Measurements from ENCODE around the gene DHH.

Gene DHH

DNA sequence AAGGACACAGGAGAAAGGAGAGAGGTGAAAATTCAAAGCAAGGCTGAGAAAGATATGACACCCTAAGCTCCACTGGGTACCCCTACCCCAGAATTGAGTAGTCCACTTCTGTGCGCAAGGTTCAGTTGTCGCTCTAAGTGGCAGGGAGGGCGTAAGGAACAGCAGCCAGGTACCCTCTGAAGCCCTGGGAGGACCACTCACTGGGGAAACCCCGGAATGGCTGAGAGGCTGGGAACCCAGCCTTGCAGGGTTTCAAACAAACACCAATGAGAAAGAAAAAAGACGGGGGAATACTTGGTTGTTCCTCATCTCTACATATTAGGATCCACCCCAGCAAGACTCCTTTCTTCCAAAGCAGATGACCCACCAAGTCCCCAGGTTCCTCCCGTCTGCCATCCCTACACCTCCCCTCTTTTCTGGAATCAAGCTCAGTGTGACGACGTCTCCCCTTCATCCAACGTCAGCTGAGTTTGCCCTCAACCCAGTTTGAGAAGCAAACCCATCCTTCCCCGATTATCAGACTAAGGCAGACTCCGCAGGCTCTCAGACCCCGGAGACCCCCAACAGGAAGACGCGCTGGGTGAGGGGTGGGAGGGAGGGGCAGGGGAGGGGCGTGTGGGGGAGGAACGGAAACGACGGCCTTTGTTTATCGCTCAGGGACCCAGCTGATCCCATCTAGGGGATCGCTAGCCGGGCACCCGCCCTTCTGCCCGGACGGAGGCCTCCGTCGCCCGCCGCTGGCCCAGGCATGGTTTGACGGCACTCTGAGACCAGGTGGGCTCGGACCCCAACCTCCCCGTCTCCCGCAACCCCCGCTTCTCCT is 15.3 kb upstream of the DHH start:
- DNase-seq (ENCODE audit: low read depth in 1 of 2, low spot score in 1 of 2), result no peak

DNA sequence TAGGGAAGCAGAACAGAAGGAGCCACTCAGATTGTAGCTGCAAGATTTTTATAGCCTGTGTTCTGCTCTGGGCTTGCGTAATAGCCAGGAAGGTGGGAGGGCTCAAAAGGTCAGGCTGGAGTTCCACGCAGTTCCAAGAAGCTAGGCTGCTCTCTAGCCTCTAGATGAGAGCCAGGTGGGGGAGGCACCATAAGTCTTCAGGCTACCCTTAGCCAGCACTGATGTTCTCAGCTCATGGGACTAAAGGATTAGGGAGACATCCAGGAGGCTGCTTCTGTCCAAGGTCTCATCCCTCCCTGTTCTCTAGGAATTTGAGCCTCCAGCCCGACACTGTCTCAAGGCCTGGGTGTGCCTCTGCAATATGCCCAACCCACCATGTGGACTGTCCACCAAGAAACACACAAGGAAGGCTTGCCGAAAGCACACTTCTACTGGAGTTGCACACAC is 14.4 kb upstream of the DHH start:
- no peak for DNase-seq (ENCODE audit: low read depth in 1 of 2, low spot score in 1 of 2)

DNA sequence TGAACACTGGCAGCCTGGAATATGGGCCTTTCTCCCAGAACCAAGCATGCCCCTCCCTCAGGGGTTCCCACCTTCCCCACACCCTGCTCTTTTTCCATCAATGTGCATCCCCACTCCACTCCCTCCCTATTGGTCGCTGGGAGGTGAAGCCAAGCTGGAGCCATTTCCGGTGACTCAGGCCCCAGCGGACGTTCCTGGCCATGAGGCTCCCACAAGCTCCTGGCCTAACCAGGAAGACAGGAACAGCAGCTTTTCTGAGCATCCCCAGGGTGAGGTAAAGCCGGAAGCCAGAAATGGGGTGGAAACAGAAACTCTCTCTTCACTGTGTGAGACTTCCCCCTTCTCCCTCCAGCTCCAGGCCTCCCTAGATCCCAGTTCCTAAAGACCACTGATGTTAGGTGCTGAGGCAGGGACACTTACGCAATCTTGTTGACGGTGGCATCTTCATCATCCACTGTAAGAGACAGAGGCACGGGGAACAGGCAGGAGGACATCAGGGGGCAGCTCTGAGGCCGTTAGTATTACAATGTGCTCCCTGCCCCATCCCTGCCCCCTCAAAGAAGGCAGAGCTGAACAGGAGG is 11.0 kb upstream of the DHH start:
- DNase-seq (ENCODE audit: low read depth in 1 of 2, low spot score in 1 of 2), result no peak

DNA sequence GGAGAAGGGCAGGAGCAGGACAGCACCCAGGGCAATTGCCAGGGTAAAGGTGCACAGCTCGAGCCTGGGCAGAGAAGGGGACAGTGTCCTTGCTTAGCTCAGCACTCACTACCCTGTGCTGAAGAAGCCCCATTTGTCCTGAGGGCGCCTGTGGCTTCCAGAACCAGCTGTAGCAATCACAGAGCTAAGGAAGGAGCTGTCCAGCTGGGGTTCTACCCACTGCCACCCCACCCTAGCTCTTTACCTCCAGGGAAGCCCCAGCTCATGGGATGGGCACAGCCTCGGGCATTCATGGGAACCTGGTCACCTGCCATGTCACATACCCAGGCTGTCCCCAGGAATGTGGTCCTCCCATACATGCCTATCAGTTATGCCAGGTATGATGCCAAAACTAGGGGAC is 10.2 kb upstream of the DHH start:
- no peak for DNase-seq (ENCODE audit: low read depth in 1 of 2, low spot score in 1 of 2)

DNA sequence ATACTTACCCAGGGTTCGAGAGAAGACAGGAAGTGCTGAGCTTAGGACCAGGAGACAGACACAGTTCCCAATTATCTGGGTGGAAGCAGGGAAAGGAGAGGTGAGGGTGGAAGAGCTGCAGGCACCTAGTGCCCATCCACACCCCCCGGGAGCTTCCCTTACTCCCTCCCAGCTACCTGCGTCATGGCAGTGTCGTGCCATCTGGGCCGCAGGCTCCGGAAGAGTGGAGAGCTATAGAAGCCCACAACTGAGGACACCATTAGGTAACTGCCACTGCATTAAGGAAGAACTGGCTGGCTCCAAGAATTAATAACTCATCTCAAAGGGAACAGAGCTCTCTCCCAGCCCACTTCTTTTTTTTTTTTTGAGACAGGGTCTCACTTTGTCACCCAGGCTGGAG is 5.8 kb upstream of the DHH start:
- DNase-seq (ENCODE audit: low read depth in 1 of 2, low spot score in 1 of 2), result no peak

DNA sequence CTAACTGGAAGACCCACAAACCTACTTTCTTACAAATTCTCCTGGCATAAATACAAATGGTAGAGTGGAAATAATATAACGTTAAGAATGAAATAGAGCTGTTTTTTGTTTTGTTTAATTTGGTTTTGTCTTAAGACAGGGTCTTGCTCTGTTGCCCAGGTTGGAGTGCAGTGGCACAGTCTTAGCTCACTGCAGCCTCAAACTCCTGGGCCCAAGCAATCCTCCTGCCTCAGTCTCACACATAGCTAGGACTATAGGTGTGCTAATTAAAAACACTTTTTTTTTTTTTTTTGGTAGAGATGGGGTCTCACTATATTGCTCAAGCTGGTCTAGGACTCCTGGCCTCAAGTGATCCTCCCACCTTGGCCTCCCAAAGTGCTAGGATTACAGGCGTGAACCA is 4.1 kb upstream of the DHH start:
- no peak for DNase-seq (ENCODE audit: low read depth in 1 of 2, low spot score in 1 of 2)

DNA sequence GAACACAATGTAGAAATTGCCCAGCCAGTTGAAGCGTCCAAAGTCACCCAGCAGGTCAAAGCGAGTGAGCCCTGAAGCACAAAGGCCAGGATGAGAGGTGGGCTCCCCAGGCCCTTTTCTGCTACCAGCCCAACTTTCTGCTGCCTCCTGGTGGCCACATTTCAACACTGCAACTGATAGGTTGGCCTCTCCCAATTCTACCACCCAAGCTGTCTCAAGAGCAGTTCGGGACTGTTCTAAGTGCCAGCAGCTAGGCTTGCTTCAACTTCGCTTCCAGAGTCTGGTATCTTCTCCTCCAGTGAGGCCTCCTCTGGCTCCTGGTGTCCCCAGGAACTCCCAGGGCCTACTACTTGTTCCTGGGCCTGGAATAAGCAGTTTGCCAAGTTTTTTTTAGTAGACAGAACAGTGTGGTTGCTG is 3.4 kb upstream of the DHH start:
- peak in 1 of 2 donors; percentile 52 for DNase-seq (ENCODE audit: low read depth in 1 of 2, low spot score in 1 of 2)

DNA sequence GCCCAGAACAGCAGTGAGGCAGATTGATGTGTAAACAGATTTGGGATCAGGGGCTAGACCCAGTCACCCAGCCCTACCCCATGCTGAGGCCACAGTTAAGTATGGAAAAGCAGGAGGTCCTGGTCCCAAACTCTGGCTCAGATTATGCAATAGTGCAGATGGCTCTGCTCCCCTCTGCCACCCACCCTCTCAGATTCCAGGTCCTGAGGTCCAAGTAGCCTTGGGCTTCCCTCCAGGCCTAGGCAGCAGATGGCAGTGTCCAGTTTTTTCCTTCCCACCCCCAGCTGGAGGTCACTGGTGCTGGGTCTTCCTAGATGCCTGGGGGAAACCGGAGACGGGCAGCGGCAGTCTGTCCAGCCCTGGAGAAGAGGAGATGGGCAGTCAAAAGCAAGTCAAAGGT is 2.8 kb upstream of the DHH start:
- DNase-seq (ENCODE audit: low read depth in 1 of 2, low spot score in 1 of 2), result no peak

DNA sequence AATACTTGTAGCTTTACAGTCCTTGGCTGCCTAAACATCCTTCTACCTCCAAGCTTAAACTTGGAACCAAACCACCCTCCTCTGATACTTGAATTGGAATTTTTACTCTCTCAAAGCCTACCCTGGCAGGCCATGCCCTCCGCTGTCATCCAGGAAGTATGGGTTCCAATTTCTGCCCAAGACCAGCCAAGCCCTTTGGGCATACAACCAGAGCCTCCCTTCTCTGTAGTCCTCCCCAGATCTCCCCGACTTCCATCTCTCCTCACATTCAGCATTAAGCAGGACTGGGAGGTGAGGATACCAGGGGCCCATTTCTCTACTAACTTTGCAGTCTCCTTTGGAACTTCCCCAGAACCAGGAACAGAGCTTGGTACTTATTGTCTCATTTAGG is 369 bp upstream of the DHH start:
- no peak for DNase-seq (ENCODE audit: low read depth in 1 of 2, low spot score in 1 of 2)

DNA sequence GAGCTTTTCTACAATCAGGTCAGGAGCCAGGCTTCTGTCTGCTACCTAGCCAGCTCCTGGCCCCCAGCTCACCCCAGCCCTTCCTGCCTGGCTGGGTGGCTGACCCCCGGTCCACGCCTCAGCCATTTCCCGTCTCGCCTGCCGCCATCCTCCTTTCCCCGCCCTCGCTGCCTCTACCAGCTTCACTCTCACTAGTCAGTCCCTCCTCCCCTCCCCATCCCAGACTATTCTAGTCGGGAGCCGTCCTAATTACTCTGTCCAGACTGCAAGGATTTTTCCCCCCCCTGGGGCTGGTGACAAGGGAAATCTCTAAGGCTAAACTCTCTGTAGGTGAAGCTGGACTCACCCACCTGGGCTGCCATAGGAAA is 825 bp downstream of the DHH start:
- DNase-seq (ENCODE audit: low read depth in 1 of 2, low spot score in 1 of 2), result no peak

DNA sequence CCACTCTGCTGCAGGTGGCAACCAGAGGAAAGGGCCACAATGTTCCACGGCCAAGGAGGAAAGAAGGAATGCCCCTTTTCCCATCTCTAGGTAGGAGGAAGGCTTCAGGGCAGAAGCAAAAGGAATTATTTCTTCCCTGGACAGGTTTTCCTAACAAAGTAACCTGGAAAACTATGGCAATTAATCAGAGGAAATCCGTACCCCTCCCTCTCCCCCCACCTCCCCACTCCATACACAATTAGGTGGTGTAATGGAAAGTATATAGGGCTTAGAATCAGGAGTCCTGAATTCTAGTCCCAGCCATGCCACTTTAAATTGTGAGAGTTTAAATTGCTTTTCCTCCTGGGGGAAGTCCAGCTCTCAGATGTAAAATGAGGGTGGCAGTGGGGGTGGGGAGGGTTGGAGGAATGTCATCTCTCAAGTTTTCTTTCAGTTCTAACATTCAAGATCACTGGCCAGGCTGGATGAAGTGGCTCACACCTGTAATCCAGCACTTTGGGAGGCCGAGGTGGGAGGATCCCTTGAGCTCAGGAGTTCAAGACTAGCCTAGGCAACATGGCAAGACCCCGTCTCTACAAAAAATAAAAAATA is 1.7 kb downstream of the DHH start:
- DNase-seq (ENCODE audit: low read depth in 1 of 2, low spot score in 1 of 2), result no peak

DNA sequence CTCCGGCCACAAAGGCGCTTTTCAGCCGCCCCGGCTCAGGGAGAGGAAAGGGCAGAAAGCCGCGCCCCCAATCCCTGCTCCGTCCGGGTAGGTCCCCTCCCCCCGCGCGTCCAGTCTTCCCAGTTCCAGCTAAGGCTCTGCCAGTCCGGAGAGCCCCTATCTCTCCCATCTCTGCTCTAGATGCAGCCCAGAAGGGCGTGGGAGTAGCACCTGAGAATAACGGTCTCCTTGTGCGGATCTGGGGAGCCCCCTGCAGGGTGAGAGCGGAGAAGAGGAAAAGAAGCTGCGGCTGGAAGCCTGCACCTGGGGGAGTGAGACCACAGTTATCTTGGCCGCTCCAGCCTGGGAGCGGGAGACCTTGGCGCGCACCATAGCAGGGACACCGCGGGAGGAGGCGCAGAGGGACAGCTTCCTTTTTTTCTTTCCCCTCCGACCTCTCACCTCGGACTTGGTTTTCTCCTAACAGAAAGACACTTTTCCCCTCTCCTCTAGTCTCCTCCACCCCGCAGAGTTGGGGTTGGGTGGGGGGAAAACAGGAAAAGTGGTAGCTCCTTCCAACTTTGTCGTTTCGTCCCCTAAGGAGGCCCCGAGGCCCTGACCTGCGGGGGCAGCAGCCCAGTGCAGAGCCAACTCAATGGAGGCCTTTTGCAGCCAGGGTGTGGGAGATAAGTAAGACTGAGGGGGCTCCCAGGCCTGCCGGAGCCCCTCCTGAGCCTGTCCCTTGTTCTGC is 2.4 kb downstream of the DHH start:
- peak in 1 of 2 donors; percentile 53 for DNase-seq (ENCODE audit: low read depth in 1 of 2, low spot score in 1 of 2)

DNA sequence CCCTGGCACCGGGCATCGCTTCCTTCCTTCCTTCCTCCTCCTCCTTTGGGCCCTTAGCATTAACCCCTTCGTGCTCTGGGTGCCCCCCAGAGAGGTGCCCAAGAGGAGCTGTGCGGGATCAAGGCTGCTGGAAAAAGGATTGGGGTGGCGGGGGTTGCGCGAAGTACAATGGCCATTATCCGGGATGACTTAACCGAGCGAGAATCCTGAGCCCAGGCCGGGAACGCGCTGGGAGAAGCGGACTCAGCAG is 2.8 kb downstream of the DHH start:
- DNase-seq (ENCODE audit: low read depth in 1 of 2, low spot score in 1 of 2), result no peak

DNA sequence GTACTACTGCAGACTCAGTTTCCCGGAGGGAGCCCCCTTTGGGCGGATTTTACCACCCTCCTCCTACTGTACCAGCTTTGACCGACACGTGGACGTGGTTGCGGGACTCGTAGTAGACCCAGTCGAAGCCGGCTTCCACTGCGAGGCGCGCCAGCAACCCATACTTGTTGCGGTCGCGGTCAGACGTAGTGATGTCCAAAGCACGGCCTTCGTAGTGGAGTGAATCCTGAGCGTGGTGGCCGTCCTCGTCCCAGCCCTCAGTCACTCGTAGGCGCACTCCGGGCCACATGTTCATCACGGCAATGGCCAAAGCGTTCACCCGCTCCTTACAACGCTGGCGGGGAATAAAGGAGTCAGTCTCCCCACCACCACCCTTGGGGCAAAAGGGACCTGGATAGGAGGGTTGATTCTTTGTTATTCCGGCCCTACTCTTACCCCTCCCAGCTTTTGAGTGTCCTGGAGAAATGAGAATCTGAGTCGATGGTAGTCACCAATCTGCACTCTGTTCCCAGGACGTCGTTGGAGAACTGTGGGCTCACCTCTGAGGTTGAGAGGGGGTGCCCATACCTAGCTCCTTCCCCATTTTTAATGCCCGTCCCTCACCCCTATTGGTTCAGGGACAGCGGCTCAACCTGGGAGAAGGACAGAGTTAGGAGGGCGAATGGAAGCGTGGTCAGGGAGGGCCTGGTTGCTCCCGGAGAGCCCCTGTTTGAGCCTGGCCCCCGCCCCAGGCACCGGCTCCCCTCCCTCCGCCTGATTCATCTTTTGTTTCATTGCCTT is 3.4 kb downstream of the DHH start:
- no peak for DNase-seq (ENCODE audit: low read depth in 1 of 2, low spot score in 1 of 2)

DNA sequence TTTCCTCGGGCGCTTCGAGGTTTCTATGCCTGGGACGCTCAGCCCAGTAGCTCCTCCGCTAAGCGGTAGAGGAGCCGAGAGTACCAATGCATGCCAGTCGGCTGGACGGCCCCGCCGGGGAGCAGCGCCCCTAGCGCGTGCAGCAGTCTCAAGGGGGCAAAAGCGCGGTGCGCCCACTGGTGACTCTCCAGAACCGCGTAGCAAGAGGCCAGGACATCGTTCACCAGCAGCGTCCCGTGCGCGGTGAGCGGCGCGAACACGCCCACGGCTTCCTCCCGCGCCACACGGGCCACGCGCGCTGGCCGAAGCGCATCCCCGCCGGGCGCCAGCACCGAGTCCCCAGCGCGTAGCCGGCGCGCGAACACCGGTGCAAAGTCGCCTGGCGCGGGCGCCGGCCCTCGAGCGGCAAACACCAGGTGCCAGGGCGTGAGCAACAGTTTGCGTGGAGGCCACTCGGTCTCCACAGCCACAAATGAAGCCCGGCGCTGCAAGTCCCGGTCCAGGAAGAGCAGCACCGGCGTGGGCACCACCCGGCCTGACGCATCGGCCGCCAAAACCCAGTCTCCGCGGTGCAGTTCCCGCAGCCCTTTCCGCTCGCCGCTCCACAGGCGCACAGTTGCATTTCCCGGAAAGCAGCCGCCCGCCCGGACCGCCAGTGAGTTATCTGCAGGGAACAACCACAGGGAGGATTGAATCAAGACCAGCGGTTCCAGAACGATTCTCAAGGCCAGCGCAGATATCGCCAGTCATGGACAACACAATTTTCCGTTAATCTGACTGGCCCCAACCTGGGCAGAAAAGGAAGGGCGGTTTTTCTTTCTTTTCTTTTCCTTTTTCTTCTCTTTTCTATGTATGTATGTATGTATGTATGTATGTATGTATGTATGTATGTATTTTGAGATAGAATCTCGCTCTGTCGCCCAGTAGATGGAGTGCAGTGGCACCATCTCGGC is 4.5 kb downstream of the DHH start:
- DNase-seq (ENCODE audit: low read depth in 1 of 2, low spot score in 1 of 2), result no peak

DNA sequence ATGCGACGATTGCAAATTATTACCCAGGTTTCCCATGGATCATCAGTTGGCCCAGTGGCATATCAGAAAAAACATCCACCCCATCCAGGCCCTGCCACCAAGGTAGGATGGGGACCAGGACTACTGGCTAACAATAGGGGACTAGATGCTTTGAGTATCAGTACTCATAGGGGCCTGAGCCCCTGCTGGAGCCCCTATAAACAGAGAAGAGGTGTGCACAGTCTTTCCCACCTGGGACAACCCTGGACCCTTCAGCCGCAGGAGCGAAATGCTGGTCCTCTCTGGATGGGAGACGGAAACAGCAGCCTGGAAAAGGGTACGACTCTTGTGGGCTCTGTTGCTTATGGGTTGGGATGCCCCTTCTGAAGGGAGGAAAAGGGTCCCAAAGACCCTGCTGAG is 5.7 kb downstream of the DHH start:
- DNase-seq (ENCODE audit: low read depth in 1 of 2, low spot score in 1 of 2), result no peak

DNA sequence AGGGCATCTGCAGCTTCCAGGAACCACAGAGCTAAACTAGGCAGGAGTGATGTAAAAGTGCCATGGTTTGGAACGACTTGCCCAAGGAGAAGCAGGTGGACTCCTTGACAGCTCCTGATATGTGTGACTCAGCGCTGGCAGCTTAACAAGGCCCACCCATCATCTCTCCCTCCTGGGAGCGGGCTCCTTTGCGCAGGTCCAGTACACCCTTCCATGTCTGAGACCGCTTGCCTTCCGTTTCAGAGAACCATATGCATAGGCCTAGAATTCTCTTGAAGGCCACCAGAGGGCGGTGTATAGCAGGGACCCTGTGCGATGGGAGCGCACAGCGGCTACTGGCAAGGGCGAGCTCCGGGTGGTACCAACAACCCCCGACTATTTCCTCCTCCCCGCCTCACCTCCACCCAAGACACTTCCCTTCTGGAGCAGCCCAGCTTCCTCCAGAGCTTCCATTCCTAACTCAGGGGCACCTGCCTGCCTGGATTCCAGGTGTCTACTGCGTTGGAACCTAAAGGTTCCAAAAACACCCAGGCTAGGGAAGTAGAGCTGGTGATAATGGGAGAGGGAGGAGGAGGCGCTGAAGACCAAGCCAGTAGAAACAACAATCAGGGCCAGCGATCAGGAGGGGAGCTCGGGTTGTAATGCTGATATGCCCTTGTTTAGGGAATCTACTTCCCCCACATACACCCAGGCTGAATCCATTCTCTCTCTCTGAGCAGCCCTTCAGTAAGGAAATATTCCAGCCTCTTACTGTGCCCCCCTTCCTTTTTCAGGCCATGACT is 6.3 kb downstream of the DHH start:
- DNase-seq (ENCODE audit: low read depth in 1 of 2, low spot score in 1 of 2), result peak; percentile 43 to 72

DNA sequence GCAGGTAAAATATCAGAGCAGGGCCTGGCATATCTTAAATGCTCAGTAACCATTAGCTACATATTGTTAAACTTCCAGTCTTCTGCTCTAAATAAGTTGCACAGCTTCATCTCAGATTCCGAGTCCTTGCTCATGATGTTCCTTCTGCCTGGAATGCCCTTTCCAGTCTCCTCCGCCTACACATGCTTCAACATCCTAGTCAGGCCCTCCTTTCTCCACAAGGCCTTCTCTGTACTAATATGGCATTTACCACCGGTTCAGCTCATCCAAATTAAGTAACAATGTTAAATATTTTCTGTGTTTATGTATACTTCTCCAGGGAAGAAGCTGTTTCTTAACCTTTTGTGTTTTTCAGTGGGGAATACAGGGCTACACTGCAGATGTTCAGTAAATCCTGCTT is 8.5 kb downstream of the DHH start:
- DNase-seq (ENCODE audit: low read depth in 1 of 2, low spot score in 1 of 2), result no peak

DNA sequence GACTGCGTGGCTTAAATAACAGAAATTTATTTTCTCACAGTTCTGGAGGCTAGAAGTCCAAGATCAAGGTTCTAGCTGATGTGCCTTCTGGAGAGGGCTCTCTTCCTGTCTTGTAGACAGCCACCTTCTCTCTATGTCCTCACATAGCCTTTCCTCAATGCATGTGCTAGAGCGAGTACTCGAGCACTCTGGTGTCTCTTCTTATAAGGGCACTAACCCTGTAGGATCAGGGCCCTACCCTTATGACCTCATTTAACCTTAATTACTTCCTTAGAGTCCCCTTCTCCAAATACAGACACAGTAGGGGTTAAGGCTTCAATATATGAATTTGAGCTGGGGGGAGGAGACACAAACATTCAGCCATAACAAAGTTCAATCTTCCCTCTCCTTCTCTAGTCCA is 10.2 kb downstream of the DHH start:
- no peak for DNase-seq (ENCODE audit: low read depth in 1 of 2, low spot score in 1 of 2)

DNA sequence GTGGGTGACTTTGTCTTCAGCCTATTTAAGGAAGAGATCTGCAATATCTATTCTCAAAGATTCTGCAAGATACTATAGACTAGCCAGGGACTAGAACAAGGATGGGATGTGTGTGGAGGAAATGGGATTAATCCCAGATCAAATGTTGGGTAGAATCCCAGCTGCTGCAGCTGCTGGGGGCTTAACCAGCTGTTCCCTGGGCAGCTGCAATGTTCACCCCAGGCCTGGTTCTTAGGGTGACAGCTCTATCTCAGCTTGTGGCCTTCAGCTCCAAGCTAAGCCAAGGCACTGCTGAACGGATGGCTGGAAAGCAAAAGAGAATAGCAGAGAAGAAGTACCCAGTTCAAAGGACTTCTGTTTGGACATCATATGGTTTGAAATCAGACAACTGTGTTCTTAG is 14.8 kb downstream of the DHH start:
- DNase-seq (ENCODE audit: low read depth in 1 of 2, low spot score in 1 of 2), result no peak

Measured in activated CD4-positive, alpha-beta T cell treated with anti-CD3 and anti-CD28 coated beads, Interleukin-2, amount 50 U/mL, for 24 hours (primary cell).